GM19455 (cell line): ENCODE measurements around the gene CCDC112.

Experiments
- ATAC-seq: cut with Tn5 transposase; IDR thresholded peaks from one replicate; pipeline ENCODE4 v1.9.1; 2021; ENCODE audit not compliant: unreplicated experiment

The CCDC112 gene

GRCh38 chr5:115317736-115318135 is 21.3 kb upstream of the CCDC112 start:
- no peak for ATAC-seq

- no peak for ATAC-seq
Observed at GRCh38 chr5:115317320-115317719, 20.9 kb upstream of the CCDC112 start.

GRCh38 chr5:115313632-115314031 is 17.2 kb upstream of the CCDC112 start:
- no peak for ATAC-seq

GRCh38 chr5:115313052-115313451 is 16.6 kb upstream of the CCDC112 start:
- no peak for ATAC-seq

GRCh38 chr5:115309751-115310370 is 13.4 kb upstream of the CCDC112 start:
- ATAC-seq: no peak

GRCh38 chr5:115308815-115309214 is 12.4 kb upstream of the CCDC112 start:
- no peak for ATAC-seq

GRCh38 chr5:115306011-115306536 is 9.6 kb upstream of the CCDC112 start:
- ATAC-seq: no peak

GRCh38 chr5:115304496-115304895 is 8.0 kb upstream of the CCDC112 start:
- no peak for ATAC-seq

- ATAC-seq: no peak
Observed at GRCh38 chr5:115298811-115299210, 2.4 kb upstream of the CCDC112 start.

- ATAC-seq: peak; percentile 4
Observed at GRCh38 chr5:115297031-115297430, 577 bp upstream of the CCDC112 start.

GRCh38 chr5:115295777-115296123 is 704 bp downstream of the CCDC112 start:
- no peak for ATAC-seq

- ATAC-seq: no peak
Observed at GRCh38 chr5:115291397-115291796, 5.1 kb downstream of the CCDC112 start.

- no peak for ATAC-seq
Observed at GRCh38 chr5:115289104-115289503, 7.3 kb downstream of the CCDC112 start.

GRCh38 chr5:115284021-115284420 is 12.4 kb downstream of the CCDC112 start:
- no peak for ATAC-seq

GRCh38 chr5:115282131-115282530 is 14.3 kb downstream of the CCDC112 start:
- no peak for ATAC-seq

GRCh38 chr5:115274584-115274983 is 21.9 kb downstream of the CCDC112 start:
- no peak for ATAC-seq

GRCh38 chr5:115272297-115272958 is 24.0 kb downstream of the CCDC112 start:
- no peak for ATAC-seq

- ATAC-seq: no peak
Observed at GRCh38 chr5:115271295-115272050, 25.0 kb downstream of the CCDC112 start.

GRCh38 chr5:115267617-115268016 is 28.8 kb downstream of the CCDC112 start:
- no peak for ATAC-seq

- no peak for ATAC-seq
Observed at GRCh38 chr5:115265220-115265619, 31.2 kb downstream of the CCDC112 start.

- ATAC-seq: no peak
Observed at GRCh38 chr5:115264786-115265185, 31.7 kb downstream of the CCDC112 start.

GRCh38 chr5:115263078-115263380 is 33.4 kb downstream of the CCDC112 start:
- no peak for ATAC-seq
